ENCODE data around the gene GHITM.

The GHITM gene

DNA sequence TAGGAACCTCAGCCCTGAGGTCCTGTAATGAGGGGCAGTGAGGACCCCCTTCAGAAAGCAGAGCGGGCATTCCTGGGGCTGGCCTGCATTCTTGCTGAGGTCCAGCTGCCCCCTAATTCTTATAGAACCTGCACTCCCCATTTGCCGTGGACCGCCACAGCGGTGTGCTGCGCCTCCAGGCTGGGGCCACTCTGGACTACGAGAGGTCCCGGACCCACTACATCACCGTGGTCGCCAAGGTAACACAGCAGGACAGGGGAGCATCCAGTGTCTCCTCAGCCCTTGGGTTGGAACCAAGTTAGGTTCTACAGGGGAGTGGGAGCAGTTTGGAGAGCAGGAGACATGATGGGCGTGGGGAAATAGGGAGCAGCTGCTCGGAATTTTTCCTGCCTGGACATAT, 62.4 kb downstream of the GHITM start:
- no peak for DNase-seq

DNA sequence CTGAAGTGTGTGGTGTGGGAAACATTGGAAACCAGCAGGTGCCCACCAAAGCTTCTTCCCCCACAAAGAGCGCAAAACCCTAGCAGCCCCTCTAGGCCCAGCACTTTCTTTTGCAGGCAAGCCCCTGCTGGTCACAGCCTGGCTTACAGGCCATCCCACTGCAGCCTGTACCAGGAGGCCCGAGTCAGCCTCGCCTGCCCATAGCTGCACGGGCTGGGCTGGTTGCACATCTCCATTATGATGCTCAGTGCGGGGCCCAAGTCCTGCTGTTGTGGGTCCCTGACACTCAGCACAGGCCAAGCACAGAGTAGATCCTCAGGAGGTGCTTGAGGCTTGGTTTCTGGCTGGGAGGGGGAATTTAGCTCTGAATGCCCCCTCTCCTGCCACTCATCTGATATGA, 63.0 kb downstream of the GHITM start:
- DNase-seq = no peak

Data from NCI-H510A treated with DMSO at 0.1 percent for 48 hours (cell line).